GM06990 (cell line): ENCODE data around the gene SOWAHD.
A peak's percentile ranks its signal among the peaks of the same experiment; 100 is the strongest.

Source experiments
- DNase-seq: peaks from one replicate; pipeline ENCODE4 v3.0.0-alpha.2; 2011; ENCODE audit not compliant: insufficient read length; ENCODE audit errors: extremely low read depth
- H3K27me3 ChIP-seq: replicated peaks from 2 replicates; pipeline ENCODE4 v1.6.0; 2011; ENCODE audit warnings: low read length; ENCODE audit not compliant: control insufficient read depth, insufficient read depth
- H3K36me3 ChIP-seq: 2 replicates; pipeline ENCODE4 v1.5.1; 2011; ENCODE audit warnings: low read length; ENCODE audit not compliant: control insufficient read depth, insufficient read depth
- H3K4me3 ChIP-seq: replicated peaks from 2 replicates; pipeline ENCODE4 v1.5.1; 2011; ENCODE audit warnings: low read depth, mild to moderate bottlenecking, control low read depth, low read length
- TF ChIP-seq, protein P1 (sequence below): IDR thresholded peaks from 2 replicates; pipeline ENCODE4 v1.5.1; 2011; ENCODE audit warnings: low read length, control low read depth, mild to moderate bottlenecking, inconsistent platforms; ENCODE audit not compliant: insufficient read depth, poor library complexity, severe bottlenecking

The SOWAHD gene

DNA sequence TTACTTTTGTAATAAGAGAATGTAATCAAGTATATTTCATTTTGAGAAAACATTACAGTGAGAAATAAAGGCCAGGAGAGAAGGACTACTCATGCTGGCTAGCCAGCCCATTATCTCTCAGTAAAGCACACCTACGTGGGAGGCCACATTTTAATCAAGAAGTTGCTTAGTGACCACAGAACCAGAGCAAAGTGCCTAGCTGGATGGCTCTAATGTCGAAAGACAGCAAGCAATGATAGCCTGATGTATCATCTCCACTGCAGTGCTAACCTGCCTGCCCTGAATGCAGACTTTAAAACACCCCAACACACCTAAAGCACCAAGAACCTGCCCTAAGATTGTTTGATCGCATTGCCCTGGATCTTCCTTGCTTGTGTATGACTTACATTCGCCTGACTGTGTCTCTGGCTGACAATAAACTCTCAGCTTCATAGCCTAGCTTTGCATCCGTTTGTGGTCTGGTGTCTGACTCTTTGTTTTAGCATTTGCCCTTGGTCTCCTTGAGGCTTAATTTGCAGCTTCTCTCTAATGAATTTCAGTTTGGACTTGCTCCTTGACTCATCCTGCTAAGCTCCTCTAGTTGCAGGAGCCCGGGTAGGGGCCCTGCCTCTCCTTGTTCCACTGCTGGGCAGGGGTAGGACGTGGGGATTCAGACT lies 31.4 kb upstream of the SOWAHD start:
- DNase-seq = no peak
- TF ChIP-seq, protein P1, sequence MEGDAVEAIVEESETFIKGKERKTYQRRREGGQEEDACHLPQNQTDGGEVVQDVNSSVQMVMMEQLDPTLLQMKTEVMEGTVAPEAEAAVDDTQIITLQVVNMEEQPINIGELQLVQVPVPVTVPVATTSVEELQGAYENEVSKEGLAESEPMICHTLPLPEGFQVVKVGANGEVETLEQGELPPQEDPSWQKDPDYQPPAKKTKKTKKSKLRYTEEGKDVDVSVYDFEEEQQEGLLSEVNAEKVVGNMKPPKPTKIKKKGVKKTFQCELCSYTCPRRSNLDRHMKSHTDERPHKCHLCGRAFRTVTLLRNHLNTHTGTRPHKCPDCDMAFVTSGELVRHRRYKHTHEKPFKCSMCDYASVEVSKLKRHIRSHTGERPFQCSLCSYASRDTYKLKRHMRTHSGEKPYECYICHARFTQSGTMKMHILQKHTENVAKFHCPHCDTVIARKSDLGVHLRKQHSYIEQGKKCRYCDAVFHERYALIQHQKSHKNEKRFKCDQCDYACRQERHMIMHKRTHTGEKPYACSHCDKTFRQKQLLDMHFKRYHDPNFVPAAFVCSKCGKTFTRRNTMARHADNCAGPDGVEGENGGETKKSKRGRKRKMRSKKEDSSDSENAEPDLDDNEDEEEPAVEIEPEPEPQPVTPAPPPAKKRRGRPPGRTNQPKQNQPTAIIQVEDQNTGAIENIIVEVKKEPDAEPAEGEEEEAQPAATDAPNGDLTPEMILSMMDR = no peak
- Histone ChIP-seq H3K27me3 (no peaks in the 10 kb centered on the region; the same call in 1 of the 2 replicates), H3K36me3 (no peaks in the 10 kb centered on the region), H3K4me3 (no peak overlapping the region)

DNA sequence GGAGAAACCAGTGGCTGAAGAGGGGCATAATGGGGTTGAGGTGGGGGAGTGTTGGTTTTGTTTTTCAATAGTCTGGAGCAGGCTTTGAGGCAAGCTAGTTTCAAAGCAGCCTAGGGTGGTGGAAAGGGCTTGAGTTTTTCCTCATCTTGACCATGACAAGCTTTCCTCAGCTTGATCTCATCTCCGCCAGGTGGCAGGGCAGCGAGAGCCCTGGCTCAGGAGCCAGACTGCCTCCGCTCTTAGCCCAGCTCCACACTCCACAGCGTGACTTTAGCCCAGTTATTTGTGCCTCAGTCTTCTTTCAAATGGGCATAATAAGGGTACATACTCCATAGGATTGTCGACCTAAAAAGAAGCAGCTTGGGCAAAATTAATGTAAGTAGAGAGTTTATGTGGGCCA lies 29.9 kb upstream of the SOWAHD start:
- Histone ChIP-seq H3K27me3 (no peaks in the 10 kb centered on the region; the same call in 1 of the 2 replicates), H3K4me3 (no peak overlapping the region), H3K36me3 (no peaks in the 10 kb centered on the region)
- TF ChIP-seq, protein P1 = peak; percentile 47
- DNase-seq = no peak

- H3K36me3 ChIP-seq = no peaks in the 10 kb centered on the region
- no peak for DNase-seq
- no peak overlapping the region for H3K4me3 ChIP-seq
- TF ChIP-seq, protein P1 = peak; percentile 65
- H3K27me3 ChIP-seq = no peaks in the 10 kb centered on the region; the same call in 1 of the 2 replicates
Observed at GRCh38 chrX:119729408-119730201, 28.8 kb upstream of the SOWAHD start.

DNA sequence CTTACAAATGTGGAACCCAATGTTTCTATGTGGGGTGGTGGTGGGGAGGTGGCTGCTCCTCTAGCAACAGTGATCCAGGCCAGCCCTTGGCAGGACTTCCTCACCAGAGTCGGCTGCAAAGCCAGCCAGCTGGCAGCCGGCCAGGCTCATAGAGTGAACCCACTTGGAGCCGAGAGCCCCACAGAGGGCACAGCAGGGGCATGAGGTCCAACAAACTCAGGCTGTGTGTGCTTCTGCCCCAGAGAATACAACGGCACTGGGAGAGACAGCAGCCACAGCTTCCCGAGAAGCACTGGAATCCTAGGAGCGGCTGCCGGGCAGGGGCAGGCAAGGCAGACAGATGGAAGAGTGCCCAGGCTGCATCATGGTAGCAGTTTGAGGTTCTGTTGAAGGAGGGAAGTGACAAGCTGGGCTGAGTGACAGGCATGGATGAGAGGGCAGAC lies 23.5 kb upstream of the SOWAHD start:
- no peak for DNase-seq
- TF ChIP-seq, protein P1 = no peak
- H3K4me3 ChIP-seq = no peak overlapping the region
- no peaks in the 10 kb centered on the region for H3K36me3 ChIP-seq
- no peaks in the 10 kb centered on the region; the same call in 1 of the 2 replicates for H3K27me3 ChIP-seq

GRCh38 chrX:119735467-119735866 lies 22.9 kb upstream of the SOWAHD start:
- H3K4me3 ChIP-seq = no peak overlapping the region
- no peaks in the 10 kb centered on the region for H3K36me3 ChIP-seq
- H3K27me3 ChIP-seq = no peaks in the 10 kb centered on the region; the same call in 1 of the 2 replicates
- DNase-seq = no peak
- TF ChIP-seq, protein P1 = no peak
